ENCODE measurements around the gene TMEM60.

DNA sequence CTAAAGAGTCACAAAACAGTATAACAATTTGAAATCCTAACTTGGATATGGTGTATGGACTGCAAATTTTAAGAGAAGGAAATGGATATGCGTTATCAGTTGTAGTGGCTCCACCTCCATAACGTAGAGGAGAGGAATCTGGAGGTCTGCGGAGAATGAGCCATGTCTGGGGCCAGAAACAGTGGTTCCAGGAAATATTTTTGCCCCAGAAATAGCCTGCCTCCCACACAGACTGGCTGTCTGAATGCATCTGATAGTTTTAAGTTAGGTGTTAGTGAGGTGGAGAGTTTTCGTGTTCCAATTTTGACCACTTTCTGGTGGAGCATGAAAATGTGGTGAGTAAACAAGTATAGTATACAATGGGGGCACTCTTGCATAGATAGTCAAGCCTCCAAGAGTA, 1.9 kb upstream of the TMEM60 start:
- TF ChIP-seq EZH2 (IDR thresholded peaks at IDR 0.05; ENCODE audit: borderline replicate concordance, insufficient read depth, low read length, poor library complexity, severe bottlenecking) (no peak), POLR2AphosphoS5 (IDR thresholded peaks at IDR 0.05) (no peak)
